GM12801 (cell line): ENCODE results near the gene ARHGAP45.

ENCODE experiments used
- CTCF ChIP-seq: IDR thresholded peaks from one replicate; pipeline ENCODE4 v1.5.1; 2011; ENCODE audit warnings: control low read depth; ENCODE audit not compliant: insufficient read length; ENCODE audit errors: extremely low read depth

The ARHGAP45 gene

GRCh38 chr19:1041835-1042685 is 24.9 kb upstream of the ARHGAP45 start:
- TF ChIP-seq CTCF, result no peak

- no peak for TF ChIP-seq CTCF
Observed at GRCh38 chr19:1042689-1043511, 24.1 kb upstream of the ARHGAP45 start.

- TF ChIP-seq CTCF, result no peak
Observed at GRCh38 chr19:1045247-1045603, 21.7 kb upstream of the ARHGAP45 start.

GRCh38 chr19:1046117-1046626 is 20.8 kb upstream of the ARHGAP45 start:
- TF ChIP-seq CTCF, result no peak

GRCh38 chr19:1046836-1047695 is 19.9 kb upstream of the ARHGAP45 start:
- no peak for TF ChIP-seq CTCF

GRCh38 chr19:1047696-1048147 is 19.2 kb upstream of the ARHGAP45 start:
- no peak for TF ChIP-seq CTCF
